Fibroblast of lung (primary cell): ENCODE data around the gene RNASE3.

Experiments used
- CTCF ChIP-seq, 2 donors: IDR thresholded peaks in 1 of 2; conservative IDR thresholded peaks in 1 of 2; 1 replicate in 1 of 2; 2 replicates in 1 of 2; pipeline ENCODE4 v1.5.1; 2011 to 2012; ENCODE audit warnings: low read length in 2 of 2, control low read depth in 1 of 2, inconsistent platforms in 1 of 2, low read depth in 1 of 2, mild to moderate bottlenecking in 1 of 2
- EZH2 ChIP-seq: IDR thresholded peaks from 2 replicates; pipeline ENCODE4 v1.5.1; 2012; ENCODE audit warnings: low read length, control low read depth, mild to moderate bottlenecking; ENCODE audit errors: missing control alignments

GRCh38 chr14:20866963-20867362 is 24.2 kb upstream of the RNASE3 start:
- TF ChIP-seq CTCF (conservative IDR thresholded peaks at IDR 0.05 in 1 of 2, IDR thresholded peaks at IDR 0.05 in 1 of 2; ENCODE audit: low read depth in 1 of 2, low read length in 2 of 2) (peak; percentile 29 to 32), EZH2 (no peak)
